MM.1S (cell line): Measurements from ENCODE around the gene KCND2.

Experiments
- EZH2 ChIP-seq: fragments of 300-600 bp; sonication (generic); optimal IDR thresholded peaks from 2 replicates; pipeline ENCODE3; 2017; ENCODE audit warnings: low read depth, mild to moderate bottlenecking, antibody characterized with exemption, low read length, mixed read lengths
- EZH2phosphoT487 ChIP-seq: fragments of 300-600 bp; sonication (generic); IDR thresholded peaks from 2 replicates; pipeline ENCODE4 v1.6.1; 2018; ENCODE audit warnings: antibody characterized with exemption, low read length
- TF ChIP-seq, protein P1 (sequence below): fragments of 300-600 bp; sonication (generic); IDR thresholded peaks from 2 replicates; pipeline ENCODE4 v1.5.1; 2016; ENCODE audit warnings: antibody characterized with exemption, low read length, mixed read lengths

DNA sequence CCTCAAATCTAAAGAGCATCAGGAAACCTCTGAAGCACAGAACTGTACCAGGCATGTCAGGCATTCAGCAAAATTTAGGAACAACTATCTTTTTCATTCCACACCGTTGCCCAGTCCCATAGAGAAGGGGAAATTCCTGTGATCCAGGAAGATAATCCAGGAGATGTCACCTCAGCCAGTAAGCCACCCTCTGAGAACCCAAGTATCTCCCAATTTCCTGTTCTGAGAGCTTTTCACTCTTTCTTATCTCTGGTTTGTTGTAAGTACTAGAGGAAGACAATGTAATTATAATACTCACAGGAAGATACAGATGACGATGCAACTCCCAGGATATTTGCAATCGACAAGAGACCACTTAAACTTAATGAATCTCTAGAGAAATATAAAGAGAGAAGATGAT lies 487.9 kb downstream of the KCND2 start:
- TF ChIP-seq, protein P1, sequence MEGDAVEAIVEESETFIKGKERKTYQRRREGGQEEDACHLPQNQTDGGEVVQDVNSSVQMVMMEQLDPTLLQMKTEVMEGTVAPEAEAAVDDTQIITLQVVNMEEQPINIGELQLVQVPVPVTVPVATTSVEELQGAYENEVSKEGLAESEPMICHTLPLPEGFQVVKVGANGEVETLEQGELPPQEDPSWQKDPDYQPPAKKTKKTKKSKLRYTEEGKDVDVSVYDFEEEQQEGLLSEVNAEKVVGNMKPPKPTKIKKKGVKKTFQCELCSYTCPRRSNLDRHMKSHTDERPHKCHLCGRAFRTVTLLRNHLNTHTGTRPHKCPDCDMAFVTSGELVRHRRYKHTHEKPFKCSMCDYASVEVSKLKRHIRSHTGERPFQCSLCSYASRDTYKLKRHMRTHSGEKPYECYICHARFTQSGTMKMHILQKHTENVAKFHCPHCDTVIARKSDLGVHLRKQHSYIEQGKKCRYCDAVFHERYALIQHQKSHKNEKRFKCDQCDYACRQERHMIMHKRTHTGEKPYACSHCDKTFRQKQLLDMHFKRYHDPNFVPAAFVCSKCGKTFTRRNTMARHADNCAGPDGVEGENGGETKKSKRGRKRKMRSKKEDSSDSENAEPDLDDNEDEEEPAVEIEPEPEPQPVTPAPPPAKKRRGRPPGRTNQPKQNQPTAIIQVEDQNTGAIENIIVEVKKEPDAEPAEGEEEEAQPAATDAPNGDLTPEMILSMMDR, result no peak
- TF ChIP-seq EZH2phosphoT487, result no peak
- TF ChIP-seq EZH2, result no peak
